Neuronal stem cell (in vitro differentiated cells): ENCODE data around the gene PRPF19.

ENCODE experiments used
- DNase-seq: peaks from one replicate; pipeline ENCODE4 v3.0.0-alpha.2; 2013; ENCODE audit warnings: low spot score
- H2AFZ ChIP-seq: one replicate; pipeline ENCODE4 v1.6.1; 2013; ENCODE audit warnings: mild to moderate bottlenecking, low read length, inconsistent platforms
- H2AK5ac ChIP-seq: 2 replicates; pipeline ENCODE4 v1.6.1; 2013; ENCODE audit warnings: low read depth, mild to moderate bottlenecking, inconsistent platforms, low read length, moderate library complexity, mixed read lengths
- H2BK120ac ChIP-seq: 2 replicates; pipeline ENCODE4 v1.6.1; 2013; ENCODE audit warnings: low read depth, mild to moderate bottlenecking, inconsistent platforms, low read length, moderate library complexity, mixed read lengths
- H2BK12ac ChIP-seq: one replicate; pipeline ENCODE4 v1.6.1; 2013; ENCODE audit warnings: low read length, inconsistent platforms
- H2BK15ac ChIP-seq: 2 replicates; pipeline ENCODE4 v1.6.1; 2013; ENCODE audit warnings: mild to moderate bottlenecking, low read length, inconsistent platforms, mixed read lengths
- H2BK5ac ChIP-seq: one replicate; pipeline ENCODE4 v1.6.1; 2013; ENCODE audit warnings: inconsistent platforms, mild to moderate bottlenecking, low read length, moderate library complexity
- H3K14ac ChIP-seq: one replicate; pipeline ENCODE4 v1.6.1; 2013; ENCODE audit warnings: low read length, inconsistent platforms
- H3K18ac ChIP-seq: 2 replicates; pipeline ENCODE4 v1.6.1; 2013; ENCODE audit warnings: low read length, inconsistent platforms
- H3K23ac ChIP-seq: 2 replicates; pipeline ENCODE4 v1.6.1; 2013; ENCODE audit warnings: low read depth, mild to moderate bottlenecking, mixed read lengths, low read length, inconsistent platforms; ENCODE audit not compliant: poor library complexity
- H3K27ac ChIP-seq: replicated peaks from 3 replicates; pipeline ENCODE4 v1.5.1; 2013; ENCODE audit warnings: low read length, inconsistent platforms
- H3K27me3 ChIP-seq, 3 experiments: 2 replicates each; pipeline ENCODE4 v1.6.1; 2013; ENCODE audit warnings: low read length in 3 of 3, mild to moderate bottlenecking in 2 of 3, inconsistent platforms in 1 of 3, low read depth in 1 of 3, mixed read lengths in 1 of 3, moderate library complexity in 1 of 3; ENCODE audit not compliant: control insufficient read depth in 3 of 3, insufficient read depth in 3 of 3
- H3K36me3 ChIP-seq, 2 donors: replicated peaks in 1 of 2; 2 replicates each; pipeline ENCODE4 v1.6.1; 2013; ENCODE audit warnings: low read length in 2 of 2; ENCODE audit not compliant: control insufficient read depth in 2 of 2, insufficient read depth in 2 of 2
- H3K4ac ChIP-seq: 2 replicates; pipeline ENCODE4 v1.6.1; 2013; ENCODE audit warnings: inconsistent platforms, mild to moderate bottlenecking, low read length, moderate library complexity
- H3K4me1 ChIP-seq, 2 donors: 1 replicate in 1 of 2; 2 replicates in 1 of 2; pipeline ENCODE4 v1.6.1; 2013; ENCODE audit warnings: low read length in 2 of 2, low read depth in 1 of 2; ENCODE audit not compliant: control insufficient read depth in 2 of 2, insufficient read depth in 1 of 2
- H3K4me2 ChIP-seq: one replicate; pipeline ENCODE4 v1.6.1; 2013; ENCODE audit warnings: mild to moderate bottlenecking, low read length, inconsistent platforms; ENCODE audit not compliant: insufficient read depth, poor library complexity, severe bottlenecking
- H3K4me3 ChIP-seq, 2 donors: 2 replicates each; pipeline ENCODE4 v1.5.1; 2013; ENCODE audit warnings: low read length in 2 of 2, mild to moderate bottlenecking in 2 of 2, inconsistent platforms in 1 of 2, moderate library complexity in 1 of 2
- H3K79me1 ChIP-seq: one replicate; pipeline ENCODE4 v1.6.1; 2013; ENCODE audit warnings: low read depth, mild to moderate bottlenecking, inconsistent platforms, low read length, moderate library complexity
- H3K9ac ChIP-seq: one replicate; pipeline ENCODE4 v1.6.1; 2013; ENCODE audit warnings: mild to moderate bottlenecking, low read depth, low read length, inconsistent platforms; ENCODE audit not compliant: poor library complexity
- H3K9me3 ChIP-seq, 2 donors: replicated peaks in 1 of 2; 2 replicates each; pipeline versions ENCODE3 to v1.6.1; 2013; ENCODE audit warnings: low read length in 2 of 2, mild to moderate bottlenecking in 2 of 2, inconsistent platforms in 1 of 2, low read depth in 1 of 2, mixed read lengths in 1 of 2, moderate library complexity in 1 of 2; ENCODE audit not compliant: control insufficient read depth in 2 of 2, insufficient read depth in 1 of 2
- H4K8ac ChIP-seq: one replicate; pipeline ENCODE4 v1.6.1; 2013; ENCODE audit warnings: low read depth, mild to moderate bottlenecking, inconsistent platforms, low read length, moderate library complexity
- H4K91ac ChIP-seq: one replicate; pipeline ENCODE4 v1.6.1; 2013; ENCODE audit warnings: low read length, low read depth, mild to moderate bottlenecking, inconsistent platforms; ENCODE audit not compliant: poor library complexity
- WGBS, 2 donors: extraction: QIAGEN DNeasy Blood & Tissue Kit; methylation state at CpG; one replicate each; pipeline ENCODE4 v1.1.7; 2013; ENCODE audit warnings: missing lambda C conversion rate in 2 of 2, mixed read lengths in 1 of 2; ENCODE audit not compliant: insufficient read length in 2 of 2, insufficient replicate concordance in 1 of 2; ENCODE audit errors: extremely low coverage in 2 of 2; 5-methylcytosine and 5-hydroxymethylcytosine counted together

Gene PRPF19

DNA sequence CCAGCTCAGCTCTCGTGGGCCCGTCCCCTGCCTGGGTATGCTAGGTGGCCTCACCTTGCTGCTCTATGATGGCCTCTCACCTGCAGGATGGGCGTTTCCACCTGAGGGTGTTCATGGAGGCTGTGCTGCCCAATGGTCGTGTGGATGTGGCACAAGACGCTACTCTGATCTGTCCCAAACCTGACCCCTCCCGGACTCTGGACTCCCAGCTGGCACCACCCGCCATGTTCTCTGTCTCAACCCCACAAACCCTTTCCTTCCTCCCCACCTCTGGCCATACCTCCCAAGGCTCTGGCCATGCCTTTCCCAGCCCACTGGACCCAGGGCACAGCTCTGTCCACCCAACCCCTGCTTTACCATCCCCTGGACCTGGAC lies 36.9 kb downstream of the PRPF19 start:
- no peak overlapping the region for H3K14ac ChIP-seq
- H4K91ac ChIP-seq: no peak overlapping the region
- no peak overlapping the region for H2AFZ ChIP-seq
- H3K9me3 ChIP-seq: no peaks in the 10 kb centered on the region
- peak overlapping the region; percentile 46 for H3K23ac ChIP-seq
- H4K8ac ChIP-seq: no peak overlapping the region
- no CpG with 5 or more reads among the region's 7 CpGs for WGBS, 2 donors
- H2BK15ac ChIP-seq: peak overlapping the region; percentile 70
- no peak overlapping the region for H3K27ac ChIP-seq
- H3K4me3 ChIP-seq: no peak overlapping the region
- peak overlapping the region; percentile 74 for H3K18ac ChIP-seq
- no peak for DNase-seq
- no peak overlapping the region for H3K4me2 ChIP-seq
- H2BK120ac ChIP-seq: no peak overlapping the region
- peaks cover 0 to 5% (median 0%) of the 10 kb centered on the region in 3 experiments for H3K27me3 ChIP-seq
- no peaks in the 10 kb centered on the region for H3K79me1 ChIP-seq
- peak overlapping the region; percentile 25 for H2AK5ac ChIP-seq
- H3K9ac ChIP-seq: no peak overlapping the region
- no peak overlapping the region for H2BK5ac ChIP-seq
- no peak overlapping the region for H2BK12ac ChIP-seq
- no peaks in the 10 kb centered on the region for H3K36me3 ChIP-seq
- peaks cover 0 to 1% of the 10 kb centered on the region in 2 donors for H3K4me1 ChIP-seq
- H3K4ac ChIP-seq: peak overlapping the region; percentile 45

DNA sequence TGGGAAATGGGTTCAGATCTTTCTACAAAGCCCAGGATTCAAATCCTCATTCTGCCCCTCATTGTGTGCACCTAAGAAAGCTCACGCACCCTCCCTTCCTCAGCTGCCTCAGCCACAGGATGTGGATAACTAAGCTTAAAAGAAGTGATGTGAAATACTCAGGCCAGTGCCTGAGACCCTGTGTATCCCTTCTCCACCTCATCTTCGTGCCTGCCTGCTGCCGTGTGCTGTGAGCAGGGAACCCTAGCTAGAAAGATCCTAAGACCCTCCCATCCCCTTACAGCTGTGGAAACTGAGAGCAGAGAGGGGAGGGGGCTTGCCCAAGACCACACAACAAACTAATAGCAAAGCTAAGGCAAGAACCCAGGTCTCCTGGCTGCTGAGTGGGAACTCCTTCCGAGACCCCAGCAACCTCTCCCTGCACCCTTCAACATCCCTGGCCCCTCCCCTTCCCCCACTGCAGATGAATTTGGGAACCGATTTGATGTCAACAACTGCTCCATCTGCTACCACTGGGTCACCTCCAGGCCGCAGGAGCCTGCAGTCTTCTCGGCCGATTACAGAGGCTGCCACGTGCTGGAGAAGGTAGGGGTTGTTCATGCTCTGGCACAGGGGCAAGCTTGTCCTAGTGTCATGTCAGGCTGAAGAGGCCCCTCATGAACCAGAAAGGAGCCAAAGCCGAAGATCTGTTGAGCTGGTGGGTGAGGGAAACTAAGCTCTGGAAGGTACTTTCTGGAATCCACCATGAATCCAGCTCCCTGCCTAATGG lies 37.5 kb downstream of the PRPF19 start:
- H2AFZ ChIP-seq: no peak overlapping the region
- peaks cover 0 to 1% of the 10 kb centered on the region in 2 donors for H3K4me1 ChIP-seq
- H3K36me3 ChIP-seq: no peaks in the 10 kb centered on the region
- no peak overlapping the region for H2BK5ac ChIP-seq
- H2BK15ac ChIP-seq: no peak overlapping the region
- H2BK120ac ChIP-seq: no peak overlapping the region
- no peak overlapping the region for H3K14ac ChIP-seq
- H4K8ac ChIP-seq: no peak overlapping the region
- no peaks in the 10 kb centered on the region for H3K9me3 ChIP-seq
- no peak overlapping the region for H3K4me3 ChIP-seq
- H2BK12ac ChIP-seq: no peak overlapping the region
- H3K27me3 ChIP-seq: peaks cover 0 to 5% (median 0%) of the 10 kb centered on the region in 3 experiments
- H3K18ac ChIP-seq: no peak overlapping the region
- H4K91ac ChIP-seq: no peak overlapping the region
- no peak overlapping the region for H3K4ac ChIP-seq
- H3K4me2 ChIP-seq: no peak overlapping the region
- no CpG with 5 or more reads among the region's 10 CpGs for WGBS, 2 donors
- no peak overlapping the region for H3K9ac ChIP-seq
- no peak overlapping the region for H3K27ac ChIP-seq
- no peak for DNase-seq
- no peaks in the 10 kb centered on the region for H3K79me1 ChIP-seq
- no peak overlapping the region for H3K23ac ChIP-seq
- H2AK5ac ChIP-seq: peak overlapping the region; percentile 89

DNA sequence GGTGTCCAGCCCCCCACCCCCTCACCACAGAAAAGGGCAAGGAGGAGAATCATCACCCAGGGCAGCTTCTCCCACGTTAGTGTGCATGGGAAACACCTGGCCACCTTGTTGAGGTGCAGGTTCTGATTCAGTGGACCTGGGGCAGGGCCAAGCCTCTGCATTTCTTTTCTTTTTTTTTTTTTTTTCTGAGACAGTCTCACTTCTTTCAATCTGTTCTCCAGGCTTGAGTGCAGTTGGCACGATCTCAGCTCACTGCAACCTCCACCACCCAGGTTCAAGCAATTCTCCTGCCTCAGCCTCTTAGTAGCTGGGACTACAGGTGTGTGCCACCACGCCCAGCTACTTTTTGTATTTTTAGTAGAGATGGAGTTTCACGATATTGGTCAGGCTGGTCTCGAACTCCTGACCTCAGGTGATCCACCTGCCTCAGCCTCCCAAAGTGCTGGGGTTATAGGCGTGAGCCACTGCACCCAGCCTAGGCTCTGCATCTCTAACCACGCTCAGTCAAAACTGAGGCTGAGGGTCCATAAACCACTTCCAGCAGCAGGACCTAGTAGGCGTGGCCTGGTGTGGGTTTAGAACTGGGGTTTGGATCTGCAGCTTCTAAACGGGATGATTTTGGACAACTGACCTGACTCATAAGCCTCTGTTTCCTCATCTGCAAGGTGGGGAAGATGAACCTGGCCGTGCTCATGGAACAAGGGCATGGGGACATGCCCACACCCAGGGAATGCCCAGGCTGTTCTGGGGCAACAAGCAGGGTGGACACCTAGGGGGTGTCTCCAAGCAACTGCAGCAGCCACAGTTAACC lies 38.3 kb downstream of the PRPF19 start:
- Histone ChIP-seq H3K4me3 (peak overlapping the region in 1 of 2 donors; percentile 41), H2AK5ac (peak overlapping the region; percentile 95), H2BK15ac (peak overlapping the region; percentile 91), H3K4me2 (no peak overlapping the region), H3K4ac (no peak overlapping the region), H3K79me1 (no peaks in the 10 kb centered on the region), H2BK12ac (no peak overlapping the region), H4K91ac (no peak overlapping the region), H3K27ac (no peak overlapping the region), H3K4me1 (no peaks in the 10 kb centered on the region), H3K23ac (no peak overlapping the region), H4K8ac (no peak overlapping the region), H3K36me3 (no peaks in the 10 kb centered on the region), H3K9ac (no peak overlapping the region), H2BK120ac (no peak overlapping the region), H3K14ac (no peak overlapping the region), H3K18ac (no peak overlapping the region), H3K9me3 (no peaks in the 10 kb centered on the region), H2BK5ac (no peak overlapping the region), H3K27me3 (peaks cover 0 to 5% (median 0%) of the 10 kb centered on the region in 3 experiments), H2AFZ (no peak overlapping the region)
- WGBS, 2 donors: no CpG with 5 or more reads among the region's 10 CpGs
- DNase-seq: no peak
